Uterus (tissue), 2 donors: ENCODE results near the gene JAK3.

ENCODE experiments used
- CTCF ChIP-seq, 4 experiments: fragments of 200-600 bp in 2 of 4; fragments of 450-650 bp in 2 of 4; sonication (generic) in 2 of 4; IDR thresholded peaks; one replicate each; pipeline ENCODE4 v1.5.1; 2016 to 2019; ENCODE audit warnings: antibody characterized with exemption in 4 of 4, mild to moderate bottlenecking in 2 of 4, moderate library complexity in 1 of 4
- POLR2A ChIP-seq, 2 donors: fragments of 450-650 bp; IDR thresholded peaks; one replicate each; pipeline ENCODE4 v1.6.1; 2016; ENCODE audit warnings: antibody characterized with exemption in 2 of 2, mild to moderate bottlenecking in 1 of 2, moderate library complexity in 1 of 2

GRCh38 chr19:17803264-17803896 is 44.4 kb downstream of the JAK3 start:
- no peak for TF ChIP-seq CTCF (IDR thresholded peaks at IDR 0.05)
- no peak for TF ChIP-seq POLR2A (IDR thresholded peaks at IDR 0.05)
